ENCODE results near the gene FGF23.

The FGF23 gene

DNA sequence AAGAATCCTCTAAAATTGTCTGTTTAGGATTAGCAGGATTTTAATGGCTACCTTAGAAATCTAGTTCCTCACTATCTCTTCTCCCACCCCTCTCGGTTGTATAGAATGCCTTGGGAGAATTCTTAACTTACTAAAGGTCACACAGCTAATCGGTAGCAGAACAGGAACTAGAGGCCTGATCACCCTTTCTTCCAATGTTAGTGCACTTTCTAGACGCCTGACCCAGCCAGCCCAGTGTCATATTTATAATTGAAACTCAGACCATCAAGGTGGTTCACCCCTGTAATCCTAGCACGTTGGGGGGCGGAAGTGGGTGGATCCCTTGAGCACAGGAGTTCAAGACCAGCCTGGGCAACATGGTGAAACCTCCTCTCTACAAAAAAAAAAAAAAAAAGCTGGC is 56.8 kb downstream of the FGF23 start:
- peak; percentile 42 for DNase-seq (ENCODE audit: low spot score)
- TF ChIP-seq CTCF (IDR thresholded peaks at IDR 0.05; ENCODE audit: extremely low read depth, missing control alignments) = no peak

DNA sequence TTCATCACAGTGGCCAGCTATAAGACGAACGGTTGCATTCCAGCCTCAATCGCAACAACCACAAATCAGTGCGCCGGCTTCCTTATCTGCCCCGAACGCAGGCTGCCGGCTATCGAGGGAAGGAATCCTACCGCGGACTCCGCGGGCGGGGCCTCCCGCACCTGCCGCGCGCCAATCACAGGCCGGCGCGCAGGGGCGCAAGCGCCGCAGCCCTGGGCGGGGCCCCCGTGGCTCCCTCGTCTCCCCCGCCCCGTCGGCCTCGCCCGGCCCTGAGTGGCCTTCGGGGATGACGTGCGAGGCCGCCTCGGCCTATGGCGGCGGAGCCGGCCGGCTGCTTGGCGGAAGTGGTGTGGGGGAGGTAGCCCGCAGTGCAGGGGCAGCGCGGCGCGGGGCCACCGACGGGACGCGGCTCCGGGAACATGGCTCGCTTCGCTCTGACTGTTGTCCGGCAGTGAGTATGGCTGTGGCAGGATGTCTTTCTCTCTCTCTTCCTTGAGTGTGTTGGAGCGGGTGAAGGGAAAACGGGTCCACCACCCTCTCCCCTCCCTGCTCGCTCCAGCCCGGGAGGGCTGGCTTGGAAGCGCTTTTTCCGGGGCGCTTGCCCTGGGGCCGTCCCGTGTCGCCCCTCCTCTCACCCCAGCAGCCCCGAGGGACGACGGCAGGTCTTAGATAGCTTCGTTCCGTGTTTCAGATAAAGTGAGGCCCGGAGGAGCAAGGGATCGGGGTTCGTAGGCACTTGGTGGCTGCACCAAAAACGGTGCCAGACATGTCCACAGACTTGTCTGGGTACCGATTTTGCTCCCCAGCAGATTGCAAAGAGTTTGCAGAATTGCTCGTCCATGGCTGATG is 58.4 kb downstream of the FGF23 start, which contains the start of gene TIGAR:
Gene TIGAR (plus strand): TSS at position 361 of the 849 bp plus-strand sequence. CDS start 59 bp downstream, at position 420.
- TF ChIP-seq CTCF (IDR thresholded peaks at IDR 0.05; ENCODE audit: extremely low read depth, missing control alignments) = no peak
- DNase-seq (ENCODE audit: low spot score) = peak; percentile 99

- no peak for TF ChIP-seq CTCF (IDR thresholded peaks at IDR 0.05; ENCODE audit: extremely low read depth, missing control alignments)
- no peak for DNase-seq (ENCODE audit: low spot score)
Measured at GRCh38 chr12:4320497-4320852, 59.0 kb downstream of the FGF23 start.
